H9 (cell line): ENCODE results near the gene PREP. TPM values are rescaled to one million over a fixed set of nuclear protein-coding genes. Genes with fewer than 3 reads are reported as not detected.

Source experiments
- DNase-seq: peaks from one replicate; pipeline ENCODE4 v3.0.0-alpha.2; 2017
- H2AFZ ChIP-seq: one replicate; pipeline ENCODE4 v1.6.1; 2013; ENCODE audit warnings: mild to moderate bottlenecking, low read length, control low read depth, moderate library complexity
- H2AK5ac ChIP-seq: 2 replicates; pipeline ENCODE4 v1.6.1; 2013; ENCODE audit warnings: low read length, control low read depth, mixed read lengths; ENCODE audit not compliant: insufficient read length
- H2BK120ac ChIP-seq: one replicate; pipeline ENCODE4 v1.6.1; 2013; ENCODE audit warnings: low read depth, mild to moderate bottlenecking, low read length, control low read depth, inconsistent platforms; ENCODE audit not compliant: poor library complexity, severe bottlenecking
- H2BK12ac ChIP-seq: 2 replicates; pipeline ENCODE4 v1.6.1; 2013; ENCODE audit warnings: low read length, control low read depth, mixed read lengths, low read depth; ENCODE audit not compliant: insufficient read length
- H2BK15ac ChIP-seq: 2 replicates; pipeline ENCODE4 v1.6.1; 2013; ENCODE audit warnings: low read depth, low read length, control low read depth
- H2BK20ac ChIP-seq: one replicate; pipeline ENCODE4 v1.6.1; 2013; ENCODE audit warnings: low read depth, mild to moderate bottlenecking, low read length, control low read depth, inconsistent platforms; ENCODE audit not compliant: poor library complexity, severe bottlenecking
- H2BK5ac ChIP-seq: 2 replicates; pipeline ENCODE4 v1.6.1; 2013; ENCODE audit warnings: low read length, control low read depth, mixed read lengths; ENCODE audit not compliant: insufficient read length
- H3K14ac ChIP-seq: 2 replicates; pipeline ENCODE4 v1.6.1; 2013; ENCODE audit warnings: low read length, control low read depth; ENCODE audit not compliant: insufficient read depth
- H3K18ac ChIP-seq: 2 replicates; pipeline ENCODE4 v1.6.1; 2013; ENCODE audit warnings: low read depth, mild to moderate bottlenecking, mixed read lengths, low read length, control low read depth; ENCODE audit not compliant: insufficient read length
- H3K23ac ChIP-seq: 2 replicates; pipeline ENCODE4 v1.6.1; 2013; ENCODE audit warnings: low read length, control low read depth, mixed read lengths, low read depth; ENCODE audit not compliant: insufficient read length
- H3K23me2 ChIP-seq: 2 replicates; pipeline ENCODE4 v1.6.1; 2013; ENCODE audit warnings: low read depth, mild to moderate bottlenecking, mixed read lengths, low read length, control low read depth; ENCODE audit not compliant: insufficient read length, poor library complexity, severe bottlenecking
- H3K27ac ChIP-seq: 2 replicates; pipeline ENCODE4 v1.5.1; 2013; ENCODE audit warnings: low read length, control low read depth, mixed read lengths, low read depth; ENCODE audit not compliant: insufficient read length
- H3K27me3 ChIP-seq: 2 replicates; pipeline ENCODE4 v1.6.1; 2013; ENCODE audit warnings: low read length, control low read depth, inconsistent platforms; ENCODE audit not compliant: insufficient read depth
- H3K4ac ChIP-seq: 2 replicates; pipeline ENCODE4 v1.6.1; 2013; ENCODE audit warnings: low read depth, mild to moderate bottlenecking, control low read depth, inconsistent platforms, low read length, moderate library complexity
- H3K4me1 ChIP-seq: 2 replicates; pipeline ENCODE4 v1.6.1; 2013; ENCODE audit warnings: low read length, control low read depth, inconsistent platforms; ENCODE audit not compliant: insufficient read depth
- H3K4me2 ChIP-seq: 2 replicates; pipeline ENCODE4 v1.6.1; 2013; ENCODE audit warnings: low read length, control low read depth, mixed read lengths; ENCODE audit not compliant: insufficient read length, insufficient read depth
- H3K56ac ChIP-seq: 2 replicates; pipeline ENCODE4 v1.6.1; 2013; ENCODE audit warnings: low read depth, mild to moderate bottlenecking, mixed read lengths, low read length, control low read depth; ENCODE audit not compliant: insufficient read length
- H3K79me1 ChIP-seq: 2 replicates; pipeline ENCODE4 v1.6.1; 2013; ENCODE audit warnings: low read depth, mild to moderate bottlenecking, moderate library complexity, low read length, control low read depth, inconsistent platforms; ENCODE audit not compliant: insufficient read depth, poor library complexity, severe bottlenecking
- H3K79me2 ChIP-seq: 2 replicates; pipeline ENCODE4 v1.6.1; 2013; ENCODE audit warnings: low read length, control low read depth, inconsistent platforms; ENCODE audit not compliant: insufficient read depth
- H3K9ac ChIP-seq: 2 replicates; pipeline ENCODE4 v1.6.1; 2013; ENCODE audit warnings: low read length, control low read depth, mixed read lengths; ENCODE audit not compliant: insufficient read length; ENCODE audit errors: extremely low read depth
- H3K9me3 ChIP-seq: one replicate; pipeline ENCODE4 v1.6.1; 2013; ENCODE audit warnings: low read depth, low read length, inconsistent platforms; ENCODE audit not compliant: control insufficient read depth
- H3T11ph ChIP-seq: one replicate; pipeline ENCODE4 v1.6.1; 2013; ENCODE audit warnings: mild to moderate bottlenecking, low read length, control low read depth, inconsistent platforms
- H4K20me1 ChIP-seq: one replicate; pipeline ENCODE4 v1.6.1; 2013; ENCODE audit not compliant: control insufficient read depth, insufficient read length, insufficient read depth
- H4K5ac ChIP-seq: 2 replicates; pipeline ENCODE4 v1.6.1; 2013; ENCODE audit warnings: low read depth, mild to moderate bottlenecking, mixed read lengths, low read length, control low read depth; ENCODE audit not compliant: insufficient read length
- H4K8ac ChIP-seq: replicated peaks from 2 replicates; pipeline ENCODE4 v1.6.1; 2013; ENCODE audit warnings: low read length, control low read depth, mixed read lengths, low read depth; ENCODE audit not compliant: insufficient read length
- H4K91ac ChIP-seq: 2 replicates; pipeline ENCODE4 v1.6.1; 2013; ENCODE audit warnings: low read depth, mild to moderate bottlenecking, moderate library complexity, mixed read lengths, low read length, control low read depth; ENCODE audit not compliant: insufficient read length
- H3K27ac Mint-ChIP-seq, 3 experiments: 2 replicates in 2 of 3; 3 replicates in 1 of 3; pipeline ENCODE4 v1.8.0; 2020 to 2021; ENCODE audit warnings: mixed read lengths in 3 of 3, mild to moderate bottlenecking in 1 of 3, moderate library complexity in 1 of 3
- H3K27me3 Mint-ChIP-seq: 2 replicates; pipeline ENCODE4 v1.8.0; 2021; ENCODE audit warnings: low read depth, mild to moderate bottlenecking, moderate library complexity, mixed read lengths
- H3K36me3 Mint-ChIP-seq, 3 experiments: 2 replicates in 2 of 3; 3 replicates in 1 of 3; pipeline ENCODE4 v1.8.0; 2020 to 2021; ENCODE audit warnings: low read depth in 3 of 3, mixed read lengths in 3 of 3; ENCODE audit not compliant: insufficient read depth in 1 of 3
- H3K4me1 Mint-ChIP-seq, 2 experiments: 2 replicates each; pipeline ENCODE4 v1.8.0; 2020; ENCODE audit warnings: mixed read lengths in 2 of 2
- H3K4me3 Mint-ChIP-seq, 2 experiments: 2 replicates in 1 of 2; 3 replicates in 1 of 2; pipeline ENCODE4 v1.8.0; 2020 to 2021; ENCODE audit warnings: mild to moderate bottlenecking in 2 of 2, mixed read lengths in 2 of 2, moderate library complexity in 1 of 2
- H3K9me3 Mint-ChIP-seq, 2 experiments: 2 replicates in 1 of 2; 3 replicates in 1 of 2; pipeline ENCODE4 v1.8.0; 2020; ENCODE audit warnings: mild to moderate bottlenecking in 2 of 2, mixed read lengths in 2 of 2, moderate library complexity in 1 of 2
- CTCF ChIP-seq: fragments of 200-600 bp; sonication (generic); conservative IDR thresholded peaks from 3 replicates; pipeline ENCODE4 v1.8.0; 2021; ENCODE audit warnings: antibody characterized with exemption, mild to moderate bottlenecking
- WGBS: extraction: QIAGEN DNeasy Blood & Tissue Kit; methylation state at CpG from one replicate; pipeline ENCODE4 v1.1.7; 2013; ENCODE audit warnings: missing lambda C conversion rate, low lambda C conversion rate, mixed read lengths; ENCODE audit not compliant: insufficient read length; ENCODE audit errors: extremely low coverage; 5-methylcytosine and 5-hydroxymethylcytosine counted together
- total RNA-seq: library from RNA; stranded (reverse); gene quantifications from 2 replicates; pipeline ENCODE4 v1.2.1, GENCODE V29; 2021

Gene PREP
- total RNA-seq, 1 experiment from 2014 or later, result 54.0 TPM

GRCh38 chr6:105280033-105280432, 122.8 kb downstream of the PREP start:
- H3T11ph ChIP-seq, result no peak overlapping the region
- Mint-ChIP-seq H3K9me3 (no peaks in the 10 kb centered on the region), H3K36me3 (peaks cover 24 to 47% (median 47%) of the 10 kb centered on the region in 3 experiments; a peak in 6 of 7 replicates)

More at GRCh38 chr6:105280033-105280432, 122.8 kb downstream of the PREP start:
- no peak overlapping the region for H2AFZ ChIP-seq
- no peak overlapping the region for H3K4me2 ChIP-seq
- no peaks in the 10 kb centered on the region for H3K27me3 ChIP-seq
- H3K56ac ChIP-seq, result no peak overlapping the region
- no peak overlapping the region for H4K5ac ChIP-seq
- no peak overlapping the region for H2BK15ac ChIP-seq
- no peak overlapping the region for H3K4me3 Mint-ChIP-seq
- H4K20me1 ChIP-seq, result no peaks in the 10 kb centered on the region
- H3K23ac ChIP-seq, result no peak overlapping the region
- no peak overlapping the region for H3K27ac Mint-ChIP-seq
- H3K79me1 ChIP-seq, result no peaks in the 10 kb centered on the region
- H4K91ac ChIP-seq, result no peak overlapping the region
- no peak overlapping the region for H4K8ac ChIP-seq
- H3K79me2 ChIP-seq, result no peaks in the 10 kb centered on the region
- H3K27me3 Mint-ChIP-seq, result no peaks in the 10 kb centered on the region
- H3K18ac ChIP-seq, result no peak overlapping the region
- no peak overlapping the region for H3K4ac ChIP-seq
- no peaks in the 10 kb centered on the region for H3K23me2 ChIP-seq
- H3K9ac ChIP-seq, result no peak overlapping the region
- no peaks in the 10 kb centered on the region for H3K4me1 ChIP-seq
- DNase-seq, result no peak
- no peak overlapping the region for H3K27ac ChIP-seq
- no peak overlapping the region for H2BK5ac ChIP-seq
- no peak overlapping the region for H3K14ac ChIP-seq
- H3K4me1 Mint-ChIP-seq, result no peaks in the 10 kb centered on the region
- no CpG with 5 or more reads among the region's 7 CpGs for WGBS
- no peak overlapping the region for H2BK12ac ChIP-seq
- no peak overlapping the region for H2BK120ac ChIP-seq
- H2AK5ac ChIP-seq, result no peak overlapping the region
- TF ChIP-seq CTCF, result no peak
- no peaks in the 10 kb centered on the region for H3K9me3 ChIP-seq
- H2BK20ac ChIP-seq, result no peak overlapping the region
